Measurements from ENCODE around the gene MKNK2. TPM values are rescaled to one million over a fixed set of nuclear protein-coding genes. Genes with fewer than 3 reads are reported as not detected.

The MKNK2 gene
- total RNA-seq, 1 experiment from 2014 or later = 271 TPM

- no TSS peak for BruUV-seq (replicated peaks)
- no peak overlapping the region for H2AFZ ChIP-seq (ENCODE audit: low read depth, low read length, poor library complexity, severe bottlenecking)
- no peaks in the 10 kb centered on the region for H3K27me3 ChIP-seq (ENCODE audit: insufficient read depth, low read length)
- DNase-seq (ENCODE audit: low read depth, low spot score) (no peak), ATAC-seq (no peak)
- H3K4me2 ChIP-seq (ENCODE audit: low read length) = no peak overlapping the region
- no peaks in the 10 kb centered on the region for H3K9me2 ChIP-seq (ENCODE audit: insufficient read depth)
- no peak overlapping the region for H3K4me3 ChIP-seq (replicated peaks in 1 of 2; ENCODE audit: low read depth in 1 of 2, low read length in 2 of 2)
- H4K20me1 ChIP-seq (ENCODE audit: insufficient read depth) = no peaks in the 10 kb centered on the region
- ChIA-PET RAD21 (ENCODE audit: low non-redundant PET in 1 of 2, low total read pairs in 2 of 2, uncharacterized antibody in 2 of 2, unreplicated experiment in 2 of 2) (no interaction called here), CTCF (no interaction called here), POLR2A (no interaction called here)
- intact Hi-C loops (cut with micrococcal nuclease) = no loop called here
- H3K9ac ChIP-seq (ENCODE audit: low read length) = no peak overlapping the region
- no peaks in the 10 kb centered on the region for H3K4me1 ChIP-seq (ENCODE audit: control insufficient read depth in 1 of 2, insufficient read depth in 2 of 2, low read length in 2 of 2)
- peaks cover 0 to 4% of the 10 kb centered on the region in 2 experiments; a peak in 1 of 4 replicates for H3K9me3 ChIP-seq (ENCODE audit: control insufficient read depth in 1 of 2, insufficient read depth in 1 of 2, low read depth in 1 of 2, low read length in 2 of 2)
- peaks cover 9 to 14% of the 10 kb centered on the region in 2 experiments for H3K36me3 ChIP-seq (ENCODE audit: control insufficient read depth in 1 of 2, insufficient read depth in 2 of 2, low read length in 2 of 2)
- no peak for TF ChIP-seq SIN3A (IDR thresholded peaks at IDR 0.05; ENCODE audit: low read depth)
- TF ChIP-seq SRF (IDR thresholded peaks at IDR 0.05; ENCODE audit: low read depth) = no peak
- TF ChIP-seq POLR2A (IDR thresholded peaks at IDR 0.05; ENCODE audit: borderline replicate concordance, extremely low read depth, insufficient read depth, insufficient read length) = no peak
- no peak for TF ChIP-seq TCF7L2 (IDR thresholded peaks at IDR 0.05; ENCODE audit: borderline replicate concordance, extremely low read depth, insufficient read depth, insufficient read length)
- no peak for TF ChIP-seq JUND (IDR thresholded peaks at IDR 0.05)
- no peak for TF ChIP-seq ZFX (IDR thresholded peaks at IDR 0.05)
- no peak for TF ChIP-seq CEBPB (IDR thresholded peaks at IDR 0.05; ENCODE audit: low read depth)
- TF ChIP-seq EZH2 (IDR thresholded peaks at IDR 0.05) = no peak
- no peak for TF ChIP-seq CBX3 (IDR thresholded peaks at IDR 0.05; ENCODE audit: low read depth)
- TF ChIP-seq EGR1 (IDR thresholded peaks at IDR 0.05; ENCODE audit: low read depth) = no peak
- TF ChIP-seq ATF3 (IDR thresholded peaks at IDR 0.05) = no peak
- H3K27ac ChIP-seq (ENCODE audit: low read depth, low read length) = no peak overlapping the region
- no peaks in the 10 kb centered on the region for H3K79me2 ChIP-seq (ENCODE audit: insufficient read depth, low read length)
Observed at GRCh38 chr19:1999856-2000515, 51.1 kb downstream of the MKNK2 start.
